NCI-H1930 (cell line): Measurements from ENCODE around the gene CDK11A.
"Not testable (repeated sequence)": the region's sequence is repeated elsewhere in the genome, so short reads cannot be mapped to it uniquely, and the experiment has no call there.

Experiments used
- DNase-seq, 2 experiments: peaks; one replicate each; lab custom pipeline; 2025; lab: John Stamatoyannopoulos, UW

The CDK11A gene

DNA sequence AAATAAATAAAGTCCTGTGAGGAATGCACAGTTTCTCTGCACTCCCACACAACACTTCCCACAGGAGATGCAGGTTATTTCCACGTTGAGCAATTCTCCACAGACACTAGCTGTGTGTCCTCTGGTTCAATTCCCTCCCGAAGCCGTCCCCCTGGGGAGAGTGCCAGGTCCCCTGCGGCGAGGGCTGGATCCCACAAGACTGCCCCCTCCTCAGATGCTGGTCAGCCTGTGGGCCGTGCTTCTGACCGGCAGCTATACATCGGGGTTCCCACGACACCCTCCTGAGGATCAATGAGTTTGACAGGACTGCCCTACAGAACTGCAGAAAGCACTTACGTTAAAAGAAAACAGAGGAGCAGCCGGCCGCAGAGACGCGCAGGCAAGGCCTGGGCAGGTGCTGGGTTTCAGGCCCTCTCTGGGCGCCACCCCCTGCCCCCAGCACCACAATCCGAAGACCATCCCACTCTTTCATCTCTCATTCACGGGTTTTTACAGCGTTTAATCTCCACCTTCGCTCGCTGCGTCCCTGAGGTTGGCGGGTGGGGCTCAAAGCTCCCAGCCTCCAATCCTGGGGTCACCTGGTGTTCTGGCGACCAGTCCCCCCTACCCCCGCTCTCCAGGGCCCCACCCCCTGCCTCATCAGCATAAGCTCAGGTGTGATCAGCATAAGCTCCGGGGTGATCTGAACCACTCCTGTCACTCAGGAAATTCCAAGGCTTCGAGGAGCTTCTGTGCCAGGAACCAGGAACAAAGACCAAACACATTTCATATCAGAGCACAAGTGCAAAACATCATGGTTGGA is 40.9 kb downstream of the CDK11A start:
- DNase-seq, result no peak

DNA sequence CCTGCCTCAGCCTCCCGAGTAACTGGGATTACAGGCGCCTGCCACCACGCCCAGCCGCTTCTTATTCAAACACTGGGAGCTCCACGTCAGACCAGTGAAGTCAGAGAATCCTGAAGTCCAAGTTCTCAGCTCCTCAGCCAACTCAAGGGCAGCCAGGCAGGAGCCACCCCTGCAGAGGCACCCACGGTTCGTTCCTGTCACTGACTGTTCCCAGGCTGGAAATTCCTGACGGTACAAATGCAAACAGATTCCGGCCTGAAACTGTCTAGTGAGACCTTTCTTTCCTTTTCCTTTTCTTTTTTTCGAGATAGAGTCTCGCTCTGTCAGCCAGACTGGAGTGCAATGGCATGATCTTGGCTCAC is 43.3 kb downstream of the CDK11A start:
- no peak for DNase-seq

DNA sequence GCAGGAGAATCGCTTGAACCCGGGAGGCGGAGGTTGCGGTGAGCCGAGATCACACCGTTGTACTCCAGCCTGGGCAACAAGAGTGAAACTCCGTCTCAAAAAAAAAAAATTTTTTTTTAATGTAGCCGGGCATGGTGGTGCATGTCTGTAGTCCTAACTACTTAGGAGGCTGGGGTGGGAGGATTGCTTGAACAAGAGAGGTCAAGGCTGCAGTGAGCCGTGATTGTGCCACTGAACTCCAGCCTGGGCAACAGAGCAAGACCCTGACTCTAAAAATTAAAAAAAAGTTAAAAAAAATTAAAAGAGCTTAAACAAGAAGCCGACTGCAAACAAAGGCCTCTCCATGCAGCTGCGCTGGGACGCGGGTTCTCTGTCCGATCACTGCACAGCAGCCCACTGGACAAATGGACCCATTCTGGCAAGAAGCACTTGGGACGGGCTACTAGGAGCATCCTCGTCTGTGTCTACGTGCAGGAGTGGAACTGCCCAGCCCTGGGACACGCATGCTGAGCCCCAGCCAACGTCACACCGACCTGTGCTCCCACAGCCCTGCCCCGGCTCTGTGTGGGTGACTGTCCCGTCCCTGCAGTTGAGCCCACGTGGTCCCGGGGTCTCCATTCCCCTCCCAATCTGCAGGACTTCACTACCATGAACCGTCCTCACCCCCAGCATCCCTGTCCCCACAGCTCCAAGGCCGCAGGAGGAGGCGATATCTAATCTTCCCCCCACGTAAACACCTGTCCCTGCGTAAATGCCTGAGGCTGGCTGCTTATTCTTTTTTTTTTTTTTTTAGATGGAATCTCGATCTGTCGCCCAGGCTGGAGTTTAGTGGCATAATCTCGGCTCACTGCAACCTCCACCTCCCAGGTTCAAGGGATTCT is 43.9 kb downstream of the CDK11A start:
- no peak for DNase-seq

DNA sequence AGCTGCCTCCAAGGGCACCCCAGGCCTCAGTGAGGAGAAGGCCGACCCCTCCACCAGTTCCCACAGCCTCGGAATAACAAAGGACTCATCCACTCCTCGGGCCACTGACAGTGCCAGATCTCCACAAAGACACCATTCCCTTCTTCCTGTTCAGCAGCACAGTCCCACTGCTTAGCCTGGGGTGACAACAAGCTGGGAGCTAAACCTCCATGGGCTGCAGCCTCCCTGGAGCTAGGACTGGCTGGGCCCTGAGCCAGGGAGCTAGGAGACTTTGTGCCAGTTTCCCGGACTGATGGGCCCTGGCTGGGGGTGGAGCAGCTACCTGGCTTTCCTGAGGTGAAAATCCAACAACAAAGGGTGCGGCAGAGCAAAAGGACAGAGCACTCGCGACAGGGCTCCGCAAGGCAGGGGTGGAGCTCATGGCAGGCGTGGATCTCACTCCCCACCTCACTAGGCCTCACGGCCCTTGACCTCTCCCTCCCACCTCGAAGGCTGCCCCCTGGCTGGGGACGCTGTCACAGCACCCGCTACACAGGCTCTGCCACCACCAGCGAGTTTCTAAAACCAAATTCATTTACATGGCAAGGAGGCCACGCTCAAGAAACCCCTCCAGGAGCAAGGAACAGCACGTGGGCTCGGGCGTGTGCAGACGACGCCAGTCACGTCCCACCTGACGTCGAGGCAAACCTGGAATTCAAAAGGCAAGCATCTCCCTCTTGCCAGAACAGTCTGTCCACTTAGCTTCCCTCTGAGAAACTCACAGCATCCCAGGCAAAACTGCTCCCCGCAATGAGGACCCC is 45.4 kb downstream of the CDK11A start:
- no peak for DNase-seq

DNA sequence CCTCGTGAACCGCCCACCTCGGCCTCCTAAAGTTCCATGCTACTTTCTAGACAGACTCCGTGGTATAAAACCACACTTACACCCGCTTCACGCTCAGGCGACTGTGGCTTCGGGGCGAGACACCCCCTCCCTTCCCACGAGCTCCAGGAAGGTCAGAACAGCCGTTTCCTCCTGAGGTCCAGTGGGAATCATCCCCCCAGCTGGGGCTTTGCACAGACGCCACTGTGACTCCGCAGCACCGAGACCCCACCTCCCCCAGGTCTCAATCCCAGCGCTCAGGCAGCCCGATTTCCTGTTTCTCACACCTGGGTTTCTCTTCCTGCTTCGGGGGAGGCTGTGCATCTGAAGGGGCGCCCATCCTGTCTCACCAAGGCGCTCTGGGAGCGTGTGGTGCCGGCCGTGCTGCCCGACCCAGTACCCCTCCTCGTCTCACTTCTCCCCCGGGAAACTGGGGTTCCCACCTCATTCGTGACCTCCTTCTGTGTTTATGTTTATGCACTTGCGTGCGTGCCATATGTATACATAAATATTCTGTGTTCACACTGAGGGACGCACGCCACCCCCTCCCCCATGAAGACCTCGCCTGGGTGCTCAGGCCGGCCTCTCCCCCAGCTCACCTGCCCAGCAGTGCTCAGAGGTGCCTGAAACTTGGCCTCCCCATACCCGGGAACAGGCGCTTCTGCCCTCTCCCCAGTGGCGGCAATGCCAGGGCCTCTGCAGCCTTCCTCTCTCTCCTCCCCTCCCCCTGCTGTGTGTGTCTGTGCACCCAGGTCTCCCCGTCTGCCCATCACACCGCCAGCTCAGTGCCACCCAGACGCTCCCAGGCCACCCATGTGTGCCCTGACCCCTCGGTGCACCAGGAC is 46.2 kb downstream of the CDK11A start:
- DNase-seq, result no peak

DNA sequence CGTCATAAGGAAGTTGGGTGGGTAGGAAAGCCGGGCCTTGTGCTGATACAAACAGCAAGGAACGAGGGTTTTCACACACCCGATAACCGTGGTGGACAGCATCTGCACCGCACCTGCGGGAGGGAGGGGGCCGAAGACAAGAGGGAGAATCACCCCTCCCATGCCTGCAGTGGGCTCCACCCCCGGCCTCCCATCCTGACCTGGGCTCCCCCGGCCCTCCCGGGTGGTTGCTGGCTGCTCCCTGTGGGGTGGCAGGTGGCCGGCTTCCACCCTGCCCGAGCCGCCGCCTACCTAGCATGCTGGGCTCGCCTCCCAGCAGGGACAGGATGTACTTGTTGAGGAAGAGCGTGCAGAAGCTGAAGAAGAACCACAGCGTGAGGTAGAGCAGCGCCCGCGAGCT is 48.1 kb downstream of the CDK11A start:
- DNase-seq, result not testable (repeated sequence)

DNA sequence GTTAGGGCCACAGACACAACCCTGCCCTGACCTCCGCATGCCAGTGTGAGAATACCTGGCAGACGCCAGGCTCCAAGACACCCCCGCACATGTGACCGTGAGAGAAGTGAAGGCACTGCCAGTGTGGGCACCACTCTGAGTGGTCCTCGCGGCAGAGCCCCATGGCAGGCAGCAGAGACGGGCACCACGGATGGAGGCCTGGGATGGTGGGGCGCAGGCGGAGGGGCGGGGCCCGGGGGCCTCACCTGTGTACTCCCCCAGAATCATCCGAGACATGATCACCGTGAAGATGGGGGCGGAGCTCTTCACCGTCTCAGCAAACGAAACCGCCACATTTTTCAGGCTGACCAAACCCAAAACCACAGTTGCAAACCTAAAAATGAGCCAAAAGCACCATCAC is 48.9 kb downstream of the CDK11A start:
- DNase-seq, result not testable (repeated sequence)

DNA sequence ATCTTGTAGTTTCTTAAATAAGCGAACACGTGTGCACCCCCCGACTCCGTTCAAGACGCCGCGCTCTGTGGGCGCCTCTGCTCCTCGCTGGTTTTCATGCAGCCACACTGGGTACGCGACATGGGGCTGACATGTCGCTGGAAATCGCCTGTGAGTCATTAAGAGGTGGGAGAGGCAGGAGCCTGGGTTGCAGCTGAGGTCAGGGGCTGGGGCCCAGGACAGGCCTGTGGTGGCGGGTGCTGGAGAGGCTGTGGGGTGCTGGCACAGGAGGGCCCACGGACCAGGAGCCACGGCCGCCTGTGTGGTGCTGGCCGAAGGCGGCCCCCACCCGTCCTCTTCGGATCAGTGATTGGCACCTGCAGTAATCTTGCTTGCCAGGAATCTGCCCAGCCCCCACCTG is 49.4 kb downstream of the CDK11A start:
- not testable (repeated sequence) for DNase-seq

DNA sequence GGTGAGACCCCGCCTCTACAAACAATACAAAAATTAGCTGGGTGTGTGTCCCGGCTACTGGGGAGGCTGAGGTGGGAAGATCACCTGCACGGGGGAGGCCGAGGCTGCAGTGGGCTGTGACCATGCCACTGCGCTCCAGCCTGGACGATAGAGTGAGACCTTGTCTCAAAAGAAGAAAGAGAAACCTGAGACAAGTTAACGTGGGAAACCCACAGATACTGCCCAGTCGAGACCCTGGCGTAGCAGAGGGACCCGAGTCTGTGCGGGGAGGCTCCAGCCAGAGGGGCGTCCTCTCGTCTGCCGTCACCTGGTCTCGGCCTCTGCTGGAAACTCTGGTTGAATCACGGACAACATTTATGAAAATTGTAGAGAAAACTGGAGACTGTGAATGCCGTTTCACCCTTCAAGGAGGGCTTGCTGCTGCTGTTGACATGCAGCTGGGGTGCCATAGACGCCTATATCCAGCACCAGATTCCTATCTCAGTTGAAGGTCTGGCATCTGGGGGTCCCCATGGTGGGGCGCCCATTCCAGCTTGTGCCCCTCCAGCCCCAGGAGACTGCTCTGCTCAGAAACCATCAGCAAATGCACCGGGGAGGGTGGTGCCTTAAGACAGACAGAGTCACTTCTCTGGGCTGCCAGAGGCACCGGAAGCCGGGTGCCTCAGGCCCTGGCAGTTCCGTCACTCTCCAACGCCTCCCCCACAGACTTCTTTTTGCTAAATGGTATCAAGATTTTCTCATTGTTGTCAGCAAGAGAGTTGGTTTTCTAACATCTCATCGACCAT is 51.8 kb downstream of the CDK11A start:
- no peak for DNase-seq

DNA sequence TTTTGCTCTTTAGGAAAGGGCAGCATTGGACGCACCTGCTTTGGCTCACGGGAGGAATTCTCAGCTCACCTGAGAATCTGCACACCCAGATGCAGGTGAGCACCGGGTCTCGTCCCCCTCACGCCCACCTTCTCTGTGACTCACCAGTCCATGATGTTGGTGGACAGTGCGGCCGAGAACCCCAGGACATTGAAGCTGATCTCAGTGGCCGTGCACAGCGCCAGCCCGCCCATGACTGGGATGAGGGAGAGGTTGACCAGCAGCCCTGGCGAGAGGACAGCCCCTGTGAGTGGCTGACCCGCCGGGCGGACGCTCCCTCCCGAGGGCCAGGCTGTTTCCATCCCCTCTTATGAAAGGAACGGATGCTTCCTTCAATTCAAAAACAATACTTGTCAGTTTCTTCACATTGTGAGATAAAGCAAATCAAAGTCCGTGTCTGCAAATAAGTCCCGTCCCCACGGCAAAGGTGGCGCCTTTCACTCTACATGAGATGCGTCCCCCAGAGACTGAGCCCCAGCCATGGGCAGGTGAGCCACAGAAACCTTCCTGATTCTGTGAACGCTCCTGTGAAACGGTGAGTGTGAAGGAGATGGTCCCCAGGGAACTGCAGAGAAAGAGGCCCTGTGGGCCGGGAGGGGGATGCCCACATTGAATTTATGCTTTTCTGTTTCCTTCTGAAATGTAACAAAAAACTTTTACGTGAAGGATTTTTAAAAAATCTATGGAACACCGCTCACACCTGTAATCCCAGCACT is 52.6 kb downstream of the CDK11A start:
- DNase-seq, result no peak

DNA sequence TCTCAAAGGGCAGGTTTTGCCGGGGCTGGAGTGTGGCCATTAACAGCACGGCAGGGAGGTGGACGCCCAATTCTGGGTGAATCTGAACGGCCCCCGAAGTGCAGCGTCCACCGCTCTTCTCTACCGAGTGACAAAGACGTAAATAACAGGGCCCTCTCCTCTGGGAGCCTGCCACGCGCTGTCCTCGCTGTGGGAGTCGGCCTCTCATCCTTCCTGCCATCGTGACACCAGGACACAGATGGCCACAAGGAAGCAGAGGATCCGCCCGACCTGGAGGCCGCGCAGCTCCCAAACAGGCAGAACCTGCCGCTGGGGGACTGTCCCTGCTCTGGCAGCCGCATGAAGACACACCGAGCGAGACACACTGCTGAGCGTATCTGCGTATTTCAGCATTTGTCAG is 53.3 kb downstream of the CDK11A start:
- DNase-seq, result no peak

DNA sequence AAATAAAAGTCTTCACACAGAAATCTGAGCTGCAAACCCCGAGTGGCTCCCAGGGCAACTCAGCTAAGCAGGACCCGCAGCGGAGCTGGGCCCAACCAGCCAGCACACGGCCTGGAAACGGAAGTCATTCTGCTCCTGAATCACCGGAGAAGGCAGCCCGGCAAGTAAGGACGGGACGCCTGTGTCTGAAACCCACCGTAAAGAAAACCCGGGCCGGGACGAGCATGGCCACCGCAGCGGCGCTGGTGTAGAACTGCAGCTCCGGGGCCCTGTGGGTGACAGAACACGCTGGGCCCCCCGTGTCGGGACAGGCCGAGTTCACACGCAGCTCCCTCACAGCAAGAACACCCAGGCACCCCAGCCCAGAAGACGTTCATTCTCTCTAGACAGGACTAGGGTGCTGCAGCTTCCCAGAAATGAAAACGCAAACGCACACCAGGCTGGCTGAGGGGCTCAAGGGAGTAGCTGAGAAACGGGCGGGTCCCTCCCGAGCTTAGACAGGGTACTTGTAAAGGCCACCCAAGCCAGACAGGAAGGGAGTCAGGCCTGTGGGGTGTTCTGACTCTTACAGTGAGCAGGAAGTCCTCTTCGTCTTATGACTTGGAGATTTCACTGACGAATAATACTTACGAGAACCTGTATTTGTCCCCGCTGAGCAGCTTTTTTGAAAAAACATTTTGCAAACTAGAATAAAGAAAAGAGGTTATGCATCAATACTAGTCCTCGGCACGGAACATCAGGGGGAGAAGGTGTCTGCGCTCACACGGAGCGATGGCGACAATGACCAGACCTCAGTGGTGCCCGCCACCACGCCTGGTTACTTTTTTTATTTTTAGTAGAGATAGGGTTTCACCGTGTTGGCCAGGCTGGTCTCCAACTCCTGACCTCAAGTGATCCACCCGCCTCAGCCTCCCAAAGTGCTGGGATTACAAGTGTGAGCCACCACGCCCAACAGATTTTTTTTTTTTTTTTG is 54.4 kb downstream of the CDK11A start:
- DNase-seq, result no peak

DNA sequence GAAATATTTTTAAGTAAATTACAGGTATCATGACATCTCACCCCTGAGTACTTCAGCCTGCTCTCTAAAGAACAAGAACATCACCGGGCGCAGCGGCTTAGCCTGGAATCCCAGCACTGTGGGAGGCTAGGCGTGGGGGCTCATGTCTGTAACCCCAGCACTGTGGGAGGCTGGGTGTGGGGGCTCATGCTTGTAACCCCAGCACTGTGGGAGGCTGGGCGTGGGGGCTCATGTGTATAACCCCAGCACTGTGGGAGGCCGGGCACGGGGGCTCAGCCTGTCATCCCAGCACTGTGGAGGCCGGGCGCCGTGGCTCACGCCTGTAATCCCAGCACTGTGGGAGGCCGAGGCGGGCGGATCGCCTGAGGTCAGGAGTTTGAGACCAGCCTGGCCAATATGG is 57.6 kb downstream of the CDK11A start:
- no peak for DNase-seq

DNA sequence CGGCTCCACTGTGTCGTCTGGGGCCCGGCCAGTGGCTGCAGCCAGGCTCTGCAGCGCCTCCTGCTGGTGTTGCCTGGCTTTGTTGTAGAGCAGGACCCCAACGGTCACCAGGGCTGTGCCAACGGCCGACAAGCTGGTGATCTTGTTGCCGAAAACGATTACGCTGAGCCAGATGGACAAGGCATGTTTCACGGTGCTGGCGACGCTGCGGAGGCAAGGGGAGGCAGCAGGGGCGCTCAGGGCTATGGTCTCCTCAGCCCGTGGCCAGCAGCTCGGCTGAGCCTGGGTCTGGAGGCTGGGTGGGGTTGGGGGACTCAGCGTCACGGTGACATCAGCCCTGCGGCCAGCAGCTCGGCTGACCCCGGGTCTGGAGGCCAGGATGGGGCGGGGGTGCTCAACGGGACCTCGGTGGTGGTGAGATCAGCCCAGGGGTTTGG is 58.3 kb downstream of the CDK11A start:
- peak in 1 of 2 experiments; percentile 18 for DNase-seq

DNA sequence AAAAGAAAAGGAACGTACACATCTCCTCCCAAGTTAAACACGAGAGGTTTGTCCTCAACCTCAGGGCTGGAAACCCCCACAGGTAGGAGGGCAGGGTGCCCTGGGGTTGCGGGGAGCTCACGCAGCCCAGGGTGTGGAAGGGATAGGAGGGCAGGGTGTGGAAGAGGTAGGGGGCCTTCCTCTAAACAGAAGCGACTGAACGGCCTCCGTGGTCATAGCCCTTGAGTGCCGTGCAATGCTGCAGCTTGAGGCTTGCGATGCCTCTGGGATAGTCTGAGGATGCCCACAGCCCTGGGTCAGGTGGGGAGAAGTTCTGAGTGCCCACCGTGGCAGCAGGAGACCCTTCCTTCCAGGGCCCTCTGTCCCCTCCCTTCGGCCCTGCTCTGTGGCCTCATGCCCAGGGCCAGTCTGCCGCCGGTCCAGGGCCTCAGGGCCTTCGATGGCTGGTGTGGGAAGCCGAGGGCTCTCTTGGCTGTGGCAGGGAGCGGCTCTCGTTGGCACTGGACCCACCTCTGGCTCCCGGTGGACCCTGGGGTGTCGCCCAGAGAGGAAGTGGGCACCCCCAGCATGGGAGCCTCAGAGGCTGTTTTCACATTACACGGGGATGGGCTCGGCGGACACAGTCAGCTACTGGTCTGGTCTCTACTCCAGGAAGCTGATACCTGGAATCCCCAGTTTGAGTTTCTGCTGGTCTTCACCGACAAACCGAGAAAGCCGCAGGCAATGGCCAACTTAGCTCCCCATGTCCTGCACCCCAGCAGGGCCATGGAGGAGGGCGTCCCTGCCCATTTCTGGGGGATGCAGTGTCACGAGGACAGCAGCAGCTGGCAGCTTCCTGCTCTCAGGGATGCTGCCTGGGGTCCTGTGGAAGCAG is 59.0 kb downstream of the CDK11A start:
- no peak for DNase-seq

DNA sequence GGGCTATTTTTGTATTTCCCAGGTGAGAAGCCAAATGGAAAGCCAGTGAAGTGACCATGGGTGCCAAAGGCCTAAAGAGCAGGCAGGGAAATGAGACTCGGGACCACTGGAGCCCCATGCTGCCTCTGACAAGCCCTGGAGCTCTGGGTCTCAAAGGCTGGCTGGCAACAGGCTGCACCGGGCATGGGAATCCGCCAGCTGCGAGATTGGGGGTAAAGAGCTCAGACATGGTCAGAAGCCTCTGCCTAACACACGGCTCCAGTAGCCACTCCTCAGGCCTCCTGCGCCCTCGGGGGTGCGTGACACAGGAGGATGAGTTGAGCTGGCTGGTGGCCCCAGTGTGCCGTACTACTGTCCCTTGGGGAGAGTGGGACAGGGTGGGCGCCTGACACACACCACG is 59.8 kb downstream of the CDK11A start:
- DNase-seq, result not testable (repeated sequence)

DNA sequence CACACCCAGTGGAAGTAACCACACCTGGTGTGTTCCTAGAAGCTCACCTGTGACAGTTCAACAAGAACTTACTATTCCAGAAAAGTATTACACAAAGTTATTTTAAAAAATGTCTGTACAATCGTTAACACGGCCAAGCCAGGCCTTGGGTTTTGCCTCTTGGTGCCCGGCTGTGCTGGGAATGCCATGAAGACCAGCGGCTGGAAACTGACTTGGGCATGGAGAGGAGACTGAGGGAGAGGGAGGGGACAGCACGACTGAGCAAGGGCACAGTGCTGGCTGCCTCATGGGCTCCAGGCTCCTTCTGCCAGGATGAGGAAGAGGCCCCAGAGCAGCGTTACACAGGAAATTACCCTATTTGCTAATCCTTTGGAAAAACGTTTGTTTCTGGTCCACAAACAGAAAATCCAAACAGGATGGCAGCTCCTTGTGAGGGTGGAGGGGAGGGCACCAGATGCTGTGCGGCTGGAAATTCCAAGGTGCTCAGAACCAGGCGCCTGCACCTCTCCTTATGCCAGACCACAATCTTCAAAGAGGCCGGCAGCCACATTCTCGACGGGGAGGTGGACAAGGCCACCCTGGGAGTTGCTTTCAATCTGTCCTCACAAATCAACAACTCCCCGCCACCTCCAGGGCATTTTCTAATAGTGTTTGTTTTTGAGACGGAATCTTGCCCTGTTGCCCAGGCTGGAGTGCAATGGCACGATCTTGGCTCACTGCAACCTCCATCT is 61.2 kb downstream of the CDK11A start:
- DNase-seq, result not testable (repeated sequence)
